Measurements from ENCODE around the gene ZNF491. TPM values are rescaled to one million over a fixed set of nuclear protein-coding genes. Genes with fewer than 3 reads are reported as not detected.

ZNF491 gene
- total and polyA plus RNA-seq, 9 of the 15 experiments (the other 6 are each of a cell fraction or from before 2014, with no cell fraction given): 0.19 to 0.95 (median 0.39) TPM; not detected in 1

DNA sequence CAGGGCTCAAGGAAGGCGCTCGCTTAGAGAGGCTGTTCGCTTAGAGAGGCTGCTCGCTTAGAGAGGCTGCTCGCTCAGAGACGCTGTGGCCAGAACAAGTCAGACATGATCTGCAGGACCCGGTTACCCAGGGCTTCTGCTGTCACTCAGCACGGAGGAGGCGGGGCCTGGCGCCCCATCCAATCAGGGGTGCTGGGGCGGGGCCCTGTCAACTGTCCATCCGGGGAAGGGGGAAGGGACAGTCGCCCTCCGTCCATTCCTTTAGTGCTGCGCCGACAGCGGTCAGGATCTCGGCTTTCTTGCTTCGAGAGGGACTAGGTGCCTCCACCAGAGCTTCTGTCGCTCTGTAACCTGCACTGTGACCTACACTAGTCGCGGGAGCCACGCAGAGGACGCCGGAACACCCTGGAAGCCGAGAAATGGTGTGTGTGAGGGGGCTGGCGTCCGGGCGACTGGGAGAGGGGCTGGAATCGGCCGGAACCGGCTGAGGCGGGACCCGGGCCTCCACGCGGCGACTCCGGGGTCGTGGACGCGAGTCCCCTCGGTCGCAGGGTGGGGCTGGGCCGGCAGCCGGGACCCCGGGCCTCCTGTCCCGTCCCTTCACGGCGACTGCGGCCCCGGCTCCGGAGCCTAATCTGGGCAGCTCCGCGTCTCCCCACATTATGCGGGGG, 15.8 kb downstream of the ZNF491 start, which contains the start of gene ZNF440 (continued):
- TF ChIP-seq, protein P1, sequence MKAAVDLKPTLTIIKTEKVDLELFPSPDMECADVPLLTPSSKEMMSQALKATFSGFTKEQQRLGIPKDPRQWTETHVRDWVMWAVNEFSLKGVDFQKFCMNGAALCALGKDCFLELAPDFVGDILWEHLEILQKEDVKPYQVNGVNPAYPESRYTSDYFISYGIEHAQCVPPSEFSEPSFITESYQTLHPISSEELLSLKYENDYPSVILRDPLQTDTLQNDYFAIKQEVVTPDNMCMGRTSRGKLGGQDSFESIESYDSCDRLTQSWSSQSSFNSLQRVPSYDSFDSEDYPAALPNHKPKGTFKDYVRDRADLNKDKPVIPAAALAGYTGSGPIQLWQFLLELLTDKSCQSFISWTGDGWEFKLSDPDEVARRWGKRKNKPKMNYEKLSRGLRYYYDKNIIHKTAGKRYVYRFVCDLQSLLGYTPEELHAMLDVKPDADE (conservative IDR thresholded peaks at IDR 0.05; ENCODE audit: control insufficient read depth, low read depth, low read length): peak; percentile 76
- TF ChIP-seq ZNF717 (CRISPR knock-in tag; IDR thresholded peaks at IDR 0.05): no peak
- TF ChIP-seq ZNF174 (CRISPR knock-in tag; IDR thresholded peaks at IDR 0.05): no peak
- no peak for TF ChIP-seq ZNF274 (IDR thresholded peaks at IDR 0.05; ENCODE audit: borderline replicate concordance, low read depth, low read length)
- TF ChIP-seq ZNF507 (tag; conservative IDR thresholded peaks at IDR 0.05): no peak
- 0 out of 2 replicates have a peak, but pooled peaks have one; percentile 15 for TF ChIP-seq ZNF133 (CRISPR knock-in tag; IDR thresholded peaks at IDR 0.05)
- no peak for TF ChIP-seq KLF1 (tag; IDR thresholded peaks at IDR 0.05)
- TF ChIP-seq ZNF431 (CRISPR knock-in tag; IDR thresholded peaks at IDR 0.05): no peak
- TF ChIP-seq ZKSCAN3 (CRISPR knock-in tag; IDR thresholded peaks at IDR 0.05): no peak
- TF ChIP-seq BHLHE40 (IDR thresholded peaks at IDR 0.05; ENCODE audit: low read length): no peak
- TF ChIP-seq ZNF232 (CRISPR knock-in tag; IDR thresholded peaks at IDR 0.05): no peak
- no peak for TF ChIP-seq ZSCAN29 (IDR thresholded peaks at IDR 0.05)
- TF ChIP-seq NFIX (CRISPR knock-in tag; IDR thresholded peaks at IDR 0.05; ENCODE audit: low read depth): no peak
- TF ChIP-seq NFRKB (IDR thresholded peaks at IDR 0.05; ENCODE audit: low read depth): 0 out of 2 replicates have a peak, but pooled peaks have one; percentile 38
- TF ChIP-seq, protein P2, sequence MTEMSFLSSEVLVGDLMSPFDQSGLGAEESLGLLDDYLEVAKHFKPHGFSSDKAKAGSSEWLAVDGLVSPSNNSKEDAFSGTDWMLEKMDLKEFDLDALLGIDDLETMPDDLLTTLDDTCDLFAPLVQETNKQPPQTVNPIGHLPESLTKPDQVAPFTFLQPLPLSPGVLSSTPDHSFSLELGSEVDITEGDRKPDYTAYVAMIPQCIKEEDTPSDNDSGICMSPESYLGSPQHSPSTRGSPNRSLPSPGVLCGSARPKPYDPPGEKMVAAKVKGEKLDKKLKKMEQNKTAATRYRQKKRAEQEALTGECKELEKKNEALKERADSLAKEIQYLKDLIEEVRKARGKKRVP (CRISPR knock-in tag; IDR thresholded peaks at IDR 0.05): no peak
- TF ChIP-seq ZNF780A (CRISPR knock-in tag; IDR thresholded peaks at IDR 0.05): no peak
- TF ChIP-seq ZNF140 (CRISPR knock-in tag; IDR thresholded peaks at IDR 0.05): no peak
- 0 out of 2 replicates have a peak, but pooled peaks have one; percentile 33 for TF ChIP-seq ZBTB17 (CRISPR knock-in tag; IDR thresholded peaks at IDR 0.05)
- peak in 2 of 3 experiments; percentile 42 to 68 for TF ChIP-seq YY1 (IDR thresholded peaks at IDR 0.05; ENCODE audit: borderline replicate concordance in 1 of 3, control insufficient read depth in 1 of 3, extremely low read depth in 1 of 3, insufficient read depth in 3 of 3, insufficient read length in 1 of 3, insufficient replicate concordance in 2 of 3, low read depth in 1 of 3, low read length in 2 of 3)
- TF ChIP-seq TEAD4 (IDR thresholded peaks at IDR 0.05; ENCODE audit: low read length): no peak
- TF ChIP-seq TEAD4 (CRISPR knock-in tag; IDR thresholded peaks at IDR 0.05; ENCODE audit: borderline replicate concordance): no peak
- TF ChIP-seq ZSCAN32 (CRISPR knock-in tag; IDR thresholded peaks at IDR 0.05): no peak
- no peak for TF ChIP-seq ZNF408 (CRISPR knock-in tag; IDR thresholded peaks at IDR 0.05; ENCODE audit: low read depth)

All from K562 (cell line).